GM23338 (cell line): ENCODE data around the gene MAP3K5. TPM values are rescaled to one million over a fixed set of nuclear protein-coding genes. Genes with fewer than 3 reads are reported as not detected.

Source experiments
- ATAC-seq: fragments of 200-7000 bp; cut with Tn5 transposase; 3 replicates; pipeline ENCODE4 v1.9.1; 2020
- DNase-seq: peaks from one replicate; pipeline ENCODE4 v3.0.0-alpha.2; 2015; ENCODE audit warnings: low spot score
- H2AFZ ChIP-seq: fragments of 200-600 bp; sonication (generic); 2 replicates; pipeline ENCODE4 v1.8.0; 2016; ENCODE audit warnings: antibody characterized with exemption, mild to moderate bottlenecking, moderate library complexity
- H3F3A ChIP-seq: fragments of 200-600 bp; sonication (generic); replicated peaks from 2 replicates; pipeline ENCODE4 v1.8.0; 2017; ENCODE audit warnings: antibody characterized with exemption, mixed run types, low read depth
- H3K27ac ChIP-seq: fragments of 200-600 bp; sonication (generic); 2 replicates; pipeline ENCODE4 v1.6.1; 2016; ENCODE audit warnings: low read depth
- H3K27me3 ChIP-seq: fragments of 200-600 bp; sonication (generic); 2 replicates; pipeline ENCODE4 v1.8.0; 2016; ENCODE audit warnings: mild to moderate bottlenecking, mixed run types, moderate library complexity; ENCODE audit not compliant: insufficient read depth
- H3K36me3 ChIP-seq: fragments of 200-600 bp; sonication (generic); 2 replicates; pipeline ENCODE4 v1.8.0; 2016; ENCODE audit warnings: mild to moderate bottlenecking; ENCODE audit not compliant: insufficient read depth
- H3K4me1 ChIP-seq: fragments of 200-600 bp; sonication (generic); 2 replicates; pipeline ENCODE4 v1.8.0; 2016; ENCODE audit warnings: mild to moderate bottlenecking, moderate library complexity; ENCODE audit not compliant: insufficient read depth
- H3K4me2 ChIP-seq: fragments of 200-600 bp; sonication (generic); 2 replicates; pipeline ENCODE4 v1.7.1; 2017; ENCODE audit warnings: mixed run types
- H3K4me3 ChIP-seq: fragments of 200-600 bp; sonication (generic); 2 replicates; pipeline ENCODE4 v1.6.1; 2016; ENCODE audit warnings: mixed run types
- H3K79me2 ChIP-seq: fragments of 200-600 bp; sonication (generic); replicated peaks from 2 replicates; pipeline ENCODE4 v1.8.0; 2017; ENCODE audit warnings: mild to moderate bottlenecking; ENCODE audit not compliant: insufficient read depth
- H3K9me2 ChIP-seq: fragments of 200-600 bp; sonication (generic); 2 replicates; pipeline ENCODE4 v1.8.0; 2017; ENCODE audit not compliant: insufficient read depth
- H4K20me1 ChIP-seq: fragments of 200-600 bp; sonication (generic); replicated peaks from 2 replicates; pipeline ENCODE4 v1.8.0; 2017; ENCODE audit warnings: mild to moderate bottlenecking; ENCODE audit not compliant: insufficient read depth
- H3K27ac Mint-ChIP-seq: 2 replicates; pipeline ENCODE4 v1.8.0; 2020; ENCODE audit warnings: inconsistent platforms, mild to moderate bottlenecking, moderate library complexity, mixed read lengths
- H3K27me3 Mint-ChIP-seq: 3 replicates; pipeline ENCODE4 v1.8.0; 2022; ENCODE audit warnings: low read depth, mild to moderate bottlenecking, moderate library complexity, mixed read lengths, inconsistent platforms; ENCODE audit not compliant: insufficient read depth, poor library complexity
- H3K36me3 Mint-ChIP-seq: 3 replicates; pipeline ENCODE4 v1.8.0; 2021; ENCODE audit warnings: low read depth, mild to moderate bottlenecking, inconsistent platforms, moderate library complexity, mixed read lengths
- H3K4me1 Mint-ChIP-seq: 3 replicates; pipeline ENCODE4 v1.8.0; 2020; ENCODE audit warnings: mild to moderate bottlenecking, inconsistent platforms, mixed read lengths
- H3K4me3 Mint-ChIP-seq: 3 replicates; pipeline ENCODE4 v1.8.0; 2021; ENCODE audit warnings: moderate library complexity, mild to moderate bottlenecking, inconsistent platforms, mixed read lengths
- H3K9me3 Mint-ChIP-seq: 3 replicates; pipeline ENCODE4 v1.8.0; 2020; ENCODE audit warnings: moderate library complexity, mild to moderate bottlenecking, inconsistent platforms, mixed read lengths
- CREB1 ChIP-seq: fragments of 250-450 bp; sonication (Bioruptor Pico); IDR thresholded peaks from 2 replicates; pipeline ENCODE4 v1.5.0; 2020; ENCODE audit warnings: low read depth, mild to moderate bottlenecking, moderate library complexity
- EZH2 ChIP-seq: fragments of 200-600 bp; sonication (generic); IDR thresholded peaks from one replicate; pipeline ENCODE4 v1.8.0; 2017; ENCODE audit warnings: antibody characterized with exemption, mild to moderate bottlenecking, low read depth; ENCODE audit not compliant: unreplicated experiment
- EZH2phosphoT487 ChIP-seq: fragments of 200-600 bp; sonication (generic); IDR thresholded peaks from one replicate; pipeline ENCODE4 v1.8.1; 2018; ENCODE audit warnings: antibody characterized with exemption; ENCODE audit not compliant: unreplicated experiment
- JUNB ChIP-seq: IDR thresholded peaks from one replicate; pipeline ENCODE4 v1.6.1; 2016; ENCODE audit warnings: antibody characterized with exemption; ENCODE audit not compliant: unreplicated experiment
- POLR2AphosphoS5 ChIP-seq: IDR thresholded peaks from 2 replicates; pipeline ENCODE4 v1.6.1; 2016; ENCODE audit warnings: antibody characterized with exemption, low read depth
- REST ChIP-seq: IDR thresholded peaks from one replicate; pipeline ENCODE4 v1.6.1; 2018; ENCODE audit warnings: antibody characterized with exemption; ENCODE audit not compliant: unreplicated experiment
- ZNF114 ChIP-seq: fragments of 250-450 bp; sonication (Bioruptor Pico); IDR thresholded peaks from 2 replicates; pipeline ENCODE4 v1.5.0; 2020; ENCODE audit warnings: mild to moderate bottlenecking, moderate library complexity
- ZNF331 ChIP-seq: fragments of 250-450 bp; sonication (Bioruptor Pico); IDR thresholded peaks from 2 replicates; pipeline ENCODE4 v1.5.0; 2020; ENCODE audit warnings: low read depth, mild to moderate bottlenecking, moderate library complexity
- polyA plus RNA-seq: library from polyadenylated mRNA; unstranded; fragments of >200 nt; fragmentation: Nextera tagmentation; extraction: Ambion mirVana; gene quantifications from 2 replicates; pipeline ENCODE4 v1.2.1, GENCODE V29; 2016
- total RNA-seq: library from RNA; depleted of rRNA; stranded (reverse); fragments of >200 nt; shearing (Covaris generic); gene quantifications from 2 replicates; pipeline ENCODE4 v1.2.3, GENCODE V29; 2014
- TF ChIP-seq, protein P1 (sequence below): fragments of 250-450 bp; sonication (Bioruptor Pico); IDR thresholded peaks from 2 replicates; pipeline ENCODE4 v1.5.0; 2020; ENCODE audit warnings: mild to moderate bottlenecking, moderate library complexity
- TF ChIP-seq, protein P2 (sequence below), 2 experiments: fragments of 200-600 bp in 1 of 2; sonication (generic) in 1 of 2; conservative IDR thresholded peaks; 2 replicates each; pipeline versions ENCODE4 v1.5.1 to v1.6.1; 2016 to 2017; ENCODE audit warnings: antibody characterized with exemption in 2 of 2, low read depth in 2 of 2, mild to moderate bottlenecking in 2 of 2, moderate library complexity in 1 of 2

The MAP3K5 gene
- total and polyA plus RNA-seq, 2 experiments from 2014 or later, result 0.76 to 2.8 TPM

- no peak for TF ChIP-seq POLR2AphosphoS5
- TF ChIP-seq, protein P1, sequence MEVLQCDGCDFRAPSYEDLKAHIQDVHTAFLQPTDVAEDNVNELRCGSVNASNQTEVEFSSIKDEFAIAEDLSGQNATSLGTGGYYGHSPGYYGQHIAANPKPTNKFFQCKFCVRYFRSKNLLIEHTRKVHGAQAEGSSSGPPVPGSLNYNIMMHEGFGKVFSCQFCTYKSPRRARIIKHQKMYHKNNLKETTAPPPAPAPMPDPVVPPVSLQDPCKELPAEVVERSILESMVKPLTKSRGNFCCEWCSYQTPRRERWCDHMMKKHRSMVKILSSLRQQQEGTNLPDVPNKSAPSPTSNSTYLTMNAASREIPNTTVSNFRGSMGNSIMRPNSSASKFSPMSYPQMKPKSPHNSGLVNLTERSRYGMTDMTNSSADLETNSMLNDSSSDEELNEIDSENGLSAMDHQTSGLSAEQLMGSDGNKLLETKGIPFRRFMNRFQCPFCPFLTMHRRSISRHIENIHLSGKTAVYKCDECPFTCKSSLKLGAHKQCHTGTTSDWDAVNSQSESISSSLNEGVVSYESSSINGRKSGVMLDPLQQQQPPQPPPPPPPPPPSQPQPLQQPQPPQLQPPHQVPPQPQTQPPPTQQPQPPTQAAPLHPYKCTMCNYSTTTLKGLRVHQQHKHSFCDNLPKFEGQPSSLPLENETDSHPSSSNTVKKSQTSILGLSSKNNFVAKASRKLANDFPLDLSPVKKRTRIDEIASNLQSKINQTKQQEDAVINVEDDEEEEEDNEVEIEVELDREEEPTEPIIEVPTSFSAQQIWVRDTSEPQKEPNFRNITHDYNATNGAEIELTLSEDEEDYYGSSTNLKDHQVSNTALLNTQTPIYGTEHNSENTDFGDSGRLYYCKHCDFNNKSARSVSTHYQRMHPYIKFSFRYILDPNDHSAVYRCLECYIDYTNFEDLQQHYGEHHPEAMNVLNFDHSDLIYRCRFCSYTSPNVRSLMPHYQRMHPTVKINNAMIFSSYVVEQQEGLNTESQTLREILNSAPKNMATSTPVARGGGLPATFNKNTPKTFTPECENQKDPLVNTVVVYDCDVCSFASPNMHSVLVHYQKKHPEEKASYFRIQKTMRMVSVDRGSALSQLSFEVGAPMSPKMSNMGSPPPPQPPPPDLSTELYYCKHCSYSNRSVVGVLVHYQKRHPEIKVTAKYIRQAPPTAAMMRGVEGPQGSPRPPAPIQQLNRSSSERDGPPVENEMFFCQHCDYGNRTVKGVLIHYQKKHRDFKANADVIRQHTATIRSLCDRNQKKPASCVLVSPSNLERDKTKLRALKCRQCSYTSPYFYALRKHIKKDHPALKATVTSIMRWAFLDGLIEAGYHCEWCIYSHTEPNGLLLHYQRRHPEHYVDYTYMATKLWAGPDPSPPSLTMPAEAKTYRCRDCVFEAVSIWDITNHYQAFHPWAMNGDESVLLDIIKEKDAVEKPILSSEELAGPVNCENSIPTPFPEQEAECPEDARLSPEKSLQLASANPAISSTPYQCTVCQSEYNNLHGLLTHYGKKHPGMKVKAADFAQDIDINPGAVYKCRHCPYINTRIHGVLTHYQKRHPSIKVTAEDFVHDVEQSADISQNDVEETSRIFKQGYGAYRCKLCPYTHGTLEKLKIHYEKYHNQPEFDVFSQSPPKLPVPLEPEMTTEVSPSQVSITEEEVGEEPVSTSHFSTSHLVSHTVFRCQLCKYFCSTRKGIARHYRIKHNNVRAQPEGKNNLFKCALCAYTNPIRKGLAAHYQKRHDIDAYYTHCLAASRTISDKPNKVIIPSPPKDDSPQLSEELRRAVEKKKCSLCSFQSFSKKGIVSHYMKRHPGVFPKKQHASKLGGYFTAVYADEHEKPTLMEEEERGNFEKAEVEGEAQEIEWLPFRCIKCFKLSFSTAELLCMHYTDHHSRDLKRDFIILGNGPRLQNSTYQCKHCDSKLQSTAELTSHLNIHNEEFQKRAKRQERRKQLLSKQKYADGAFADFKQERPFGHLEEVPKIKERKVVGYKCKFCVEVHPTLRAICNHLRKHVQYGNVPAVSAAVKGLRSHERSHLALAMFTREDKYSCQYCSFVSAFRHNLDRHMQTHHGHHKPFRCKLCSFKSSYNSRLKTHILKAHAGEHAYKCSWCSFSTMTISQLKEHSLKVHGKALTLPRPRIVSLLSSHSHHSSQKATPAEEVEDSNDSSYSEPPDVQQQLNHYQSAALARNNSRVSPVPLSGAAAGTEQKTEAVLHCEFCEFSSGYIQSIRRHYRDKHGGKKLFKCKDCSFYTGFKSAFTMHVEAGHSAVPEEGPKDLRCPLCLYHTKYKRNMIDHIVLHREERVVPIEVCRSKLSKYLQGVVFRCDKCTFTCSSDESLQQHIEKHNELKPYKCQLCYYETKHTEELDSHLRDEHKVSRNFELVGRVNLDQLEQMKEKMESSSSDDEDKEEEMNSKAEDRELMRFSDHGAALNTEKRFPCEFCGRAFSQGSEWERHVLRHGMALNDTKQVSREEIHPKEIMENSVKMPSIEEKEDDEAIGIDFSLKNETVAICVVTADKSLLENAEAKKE (CRISPR knock-in tag), result no peak
Observed at GRCh38 chr6:136737871-136738691, 54.2 kb downstream of the MAP3K5 start (continued).

GRCh38 chr6:136737374-136737844 is 54.9 kb downstream of the MAP3K5 start:
- no peaks in the 10 kb centered on the region for H3K36me3 Mint-ChIP-seq
- H3K27ac Mint-ChIP-seq, result no peak overlapping the region
- ATAC-seq, result no peak
- Histone ChIP-seq H3K4me3 (no peak overlapping the region), H3K27me3 (no peaks in the 10 kb centered on the region), H4K20me1 (no peaks in the 10 kb centered on the region), H2AFZ (no peak overlapping the region), H3K9me2 (no peaks in the 10 kb centered on the region), H3K79me2 (no peaks in the 10 kb centered on the region), H3F3A (no peaks in the 10 kb centered on the region), H3K36me3 (no peaks in the 10 kb centered on the region), H3K4me2 (no peak overlapping the region), H3K4me1 (no peaks in the 10 kb centered on the region; the same call in 1 of the 2 replicates), H3K27ac (no peak overlapping the region)
- no peaks in the 10 kb centered on the region for H3K9me3 Mint-ChIP-seq
- DNase-seq, result no peak
- no peaks in the 10 kb centered on the region for H3K27me3 Mint-ChIP-seq
- no peak overlapping the region for H3K4me3 Mint-ChIP-seq
- no peak for TF ChIP-seq EZH2
- TF ChIP-seq, protein P2, sequence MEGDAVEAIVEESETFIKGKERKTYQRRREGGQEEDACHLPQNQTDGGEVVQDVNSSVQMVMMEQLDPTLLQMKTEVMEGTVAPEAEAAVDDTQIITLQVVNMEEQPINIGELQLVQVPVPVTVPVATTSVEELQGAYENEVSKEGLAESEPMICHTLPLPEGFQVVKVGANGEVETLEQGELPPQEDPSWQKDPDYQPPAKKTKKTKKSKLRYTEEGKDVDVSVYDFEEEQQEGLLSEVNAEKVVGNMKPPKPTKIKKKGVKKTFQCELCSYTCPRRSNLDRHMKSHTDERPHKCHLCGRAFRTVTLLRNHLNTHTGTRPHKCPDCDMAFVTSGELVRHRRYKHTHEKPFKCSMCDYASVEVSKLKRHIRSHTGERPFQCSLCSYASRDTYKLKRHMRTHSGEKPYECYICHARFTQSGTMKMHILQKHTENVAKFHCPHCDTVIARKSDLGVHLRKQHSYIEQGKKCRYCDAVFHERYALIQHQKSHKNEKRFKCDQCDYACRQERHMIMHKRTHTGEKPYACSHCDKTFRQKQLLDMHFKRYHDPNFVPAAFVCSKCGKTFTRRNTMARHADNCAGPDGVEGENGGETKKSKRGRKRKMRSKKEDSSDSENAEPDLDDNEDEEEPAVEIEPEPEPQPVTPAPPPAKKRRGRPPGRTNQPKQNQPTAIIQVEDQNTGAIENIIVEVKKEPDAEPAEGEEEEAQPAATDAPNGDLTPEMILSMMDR (conservative IDR thresholded peaks at IDR 0.05; ENCODE audit: low read depth in 2 of 2), result no peak
- TF ChIP-seq POLR2AphosphoS5, result no peak
- TF ChIP-seq ZNF114 (CRISPR knock-in tag), result no peak
- no peak for TF ChIP-seq JUNB
- no peak for TF ChIP-seq REST
- no peak for TF ChIP-seq ZNF331 (CRISPR knock-in tag)
- no peak for TF ChIP-seq EZH2phosphoT487
- TF ChIP-seq CREB1 (CRISPR knock-in tag), result no peak
- H3K4me1 Mint-ChIP-seq, result peaks cover 8% of the 10 kb centered on the region
